K562 (cell line): ENCODE measurements around the gene LAMTOR1. TPM values are rescaled to one million over a fixed set of nuclear protein-coding genes. Genes with fewer than 3 reads are reported as not detected.

Experiments
- BACH1 ChIP-seq: fragments of 200-800 bp; sonication (Bioruptor generic); IDR thresholded peaks from 2 replicates; pipeline ENCODE4 v1.6.1; 2016; ENCODE audit warnings: missing genetic modification characterization, missing compliant biosample characterization
- BCOR ChIP-seq: fragments of 450-650 bp; IDR thresholded peaks from 2 replicates; pipeline ENCODE4 v1.6.1; 2016
- CBX3 ChIP-seq, 2 experiments: IDR thresholded peaks; 1 replicate in 1 of 2; 2 replicates in 1 of 2; pipeline ENCODE4 v1.6.1; 2012; ENCODE audit warnings: inconsistent platforms in 2 of 2, low read length in 2 of 2, borderline replicate concordance in 1 of 2, control low read depth in 1 of 2
- CC2D1A ChIP-seq: fragments of 450-650 bp; IDR thresholded peaks from 2 replicates; pipeline ENCODE4 v1.6.1; 2017; ENCODE audit warnings: mild to moderate bottlenecking
- DEAF1 ChIP-seq: fragments of 450-650 bp; formaldehyde crosslinking; IDR thresholded peaks from 2 replicates; pipeline ENCODE4 v1.4.0; 2020; ENCODE audit warnings: mild to moderate bottlenecking, moderate library complexity
- E4F1 ChIP-seq: fragments of 250-450 bp; sonication (Bioruptor Pico); IDR thresholded peaks from 2 replicates; pipeline ENCODE4 v1.5.0; 2021; ENCODE audit warnings: mild to moderate bottlenecking, borderline replicate concordance
- GTF2A2 ChIP-seq: IDR thresholded peaks from 2 replicates; pipeline ENCODE4 v1.6.1; 2016; ENCODE audit warnings: mild to moderate bottlenecking, missing genetic modification characterization, missing compliant biosample characterization
- GTF2E2 ChIP-seq: fragments of 200-800 bp; sonication (Bioruptor generic); IDR thresholded peaks from 2 replicates; pipeline ENCODE4 v1.6.1; 2016; ENCODE audit warnings: missing genetic modification characterization, missing compliant biosample characterization
- KDM1A ChIP-seq, 2 experiments: fragments of 450-650 bp; IDR thresholded peaks; 2 replicates each; pipeline ENCODE4 v1.6.1; 2016; ENCODE audit warnings: mild to moderate bottlenecking in 2 of 2
- L3MBTL2 ChIP-seq: fragments of 450-650 bp; IDR thresholded peaks from 2 replicates; pipeline ENCODE4 v1.6.1; 2016; ENCODE audit warnings: mild to moderate bottlenecking, moderate library complexity
- POLR3G ChIP-seq: IDR thresholded peaks from 2 replicates; pipeline ENCODE4 v1.6.1; 2011; ENCODE audit not compliant: insufficient read length, insufficient replicate concordance; ENCODE audit errors: extremely low read depth
- PRMT5 ChIP-seq: sonication (generic); formaldehyde crosslinking; IDR thresholded peaks from 2 replicates; pipeline ENCODE4 v1.5.0; 2020; ENCODE audit warnings: missing genetic modification reagents
- RBM25 ChIP-seq: fragments of 200-400 bp; formaldehyde crosslinking; IDR thresholded peaks from 2 replicates; pipeline ENCODE4 v1.6.1; 2018; ENCODE audit warnings: low read length, low read depth, moderate library complexity; ENCODE audit not compliant: severe bottlenecking
- STAT6 ChIP-seq: sonication (generic); formaldehyde crosslinking; IDR thresholded peaks from 2 replicates; pipeline ENCODE4 v1.8.1; 2023; ENCODE audit warnings: mild to moderate bottlenecking, missing genetic modification reagents
- ZNF592 ChIP-seq: fragments of 450-650 bp; IDR thresholded peaks from 2 replicates; pipeline ENCODE4 v1.6.1; 2017; ENCODE audit warnings: antibody characterized with exemption, mild to moderate bottlenecking
- ZNF780A ChIP-seq: fragments of 250-450 bp; sonication (Bioruptor Pico); IDR thresholded peaks from 2 replicates; pipeline ENCODE4 v1.5.0; 2021; ENCODE audit warnings: mild to moderate bottlenecking
- polyA plus RNA-seq, 8 experiments: library from polyadenylated mRNA; depleted of rRNA in 4 of 8; stranded (reverse) in 5 of 8; unstranded in 3 of 8; fragments of >200 nt; fragmentation: Nextera tagmentation in 2 of 8; fragmentation: Illumina TruSeq in 1 of 8; extraction: Ambion mirVana in 2 of 8; extraction: Trizol in 1 of 8; gene quantifications; 2 replicates each; pipeline versions ENCODE4 v1.2.1 to v1.2.3, GENCODE V29; 2011 to 2014; ENCODE audit warnings: inconsistent platforms in 1 of 8, missing spikeins in 1 of 8
- total RNA-seq, 7 experiments: library from RNA; depleted of rRNA in 6 of 7; stranded (reverse); fragments of >200 nt in 6 of 7; fragmentation: Illumina TruSeq in 2 of 7; extraction: Trizol in 2 of 7; gene quantifications; 2 replicates each; pipeline versions ENCODE4 v1.2.1 to v1.2.3, GENCODE V29; 2011 to 2021; ENCODE audit warnings: low replicate concordance in 1 of 7

Gene LAMTOR1
- total and polyA plus RNA-seq, 9 of the 15 experiments (the other 6 are each of a cell fraction or from before 2014, with no cell fraction given), result 62.6 to 104 (median 85.3) TPM

- TF ChIP-seq CC2D1A (peak; percentile 64; the same call in 1 of the 2 replicates), KDM1A (IDR thresholded peaks at IDR 0.05) (peak; percentile 93 to 94), L3MBTL2 (no peak), STAT6 (CRISPR knock-in tag) (0 out of 2 replicates have a peak, but pooled peaks have one; percentile 14), BCOR (peak; percentile 99), ZNF780A (no peak), PRMT5 (no peak), E4F1 (no peak), POLR3G (no peak), DEAF1 (CRISPR knock-in tag) (no peak), CBX3 (IDR thresholded peaks at IDR 0.05; ENCODE audit: borderline replicate concordance in 1 of 2, low read length in 2 of 2) (peak in 1 of 2 experiments; percentile 39; a peak in 1 of 3 replicates), GTF2A2 (tag) (no peak), GTF2E2 (tag) (peak; percentile 43; the same call in 1 of the 2 replicates), RBM25 (peak; percentile 99), BACH1 (no peak), ZNF592 (0 out of 2 replicates have a peak, but pooled peaks have one; percentile 38)
Measured at GRCh38 chr11:72111300-72112142, 8.4 kb upstream of the LAMTOR1 start (continued).
